ENCODE data around the gene PPIH.

DNA sequence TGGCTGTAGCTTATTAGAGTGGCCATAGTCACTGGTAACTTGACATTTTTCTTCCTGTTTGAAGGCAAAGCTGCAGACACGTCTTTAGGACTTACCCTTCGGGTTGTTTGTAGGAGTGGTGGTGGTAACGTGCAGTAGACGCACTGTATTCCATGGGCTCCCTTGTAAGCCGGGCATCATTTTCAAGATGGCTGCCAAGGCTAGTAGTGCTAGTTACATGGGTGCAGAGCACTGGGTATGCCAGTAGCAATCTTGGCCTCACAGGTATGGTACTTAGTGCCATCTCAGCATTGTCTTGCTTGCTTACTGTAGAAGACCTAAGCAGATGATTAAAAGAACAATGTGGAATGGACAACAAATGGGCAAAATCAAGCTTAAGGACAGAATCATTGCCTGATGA, 25.9 kb downstream of the PPIH start:
- TF ChIP-seq BHLHE40 (IDR thresholded peaks at IDR 0.05; ENCODE audit: borderline replicate concordance), result no peak
- TF ChIP-seq FOXA1 (IDR thresholded peaks at IDR 0.05), result no peak
- no peak for TF ChIP-seq FOXK2 (IDR thresholded peaks at IDR 0.05)
- no peak for TF ChIP-seq NFRKB (IDR thresholded peaks at IDR 0.05)
- no peak for TF ChIP-seq FOXM1 (IDR thresholded peaks at IDR 0.05; ENCODE audit: borderline replicate concordance)
- TF ChIP-seq SP1 (IDR thresholded peaks at IDR 0.05), result no peak
- TF ChIP-seq, protein P1, sequence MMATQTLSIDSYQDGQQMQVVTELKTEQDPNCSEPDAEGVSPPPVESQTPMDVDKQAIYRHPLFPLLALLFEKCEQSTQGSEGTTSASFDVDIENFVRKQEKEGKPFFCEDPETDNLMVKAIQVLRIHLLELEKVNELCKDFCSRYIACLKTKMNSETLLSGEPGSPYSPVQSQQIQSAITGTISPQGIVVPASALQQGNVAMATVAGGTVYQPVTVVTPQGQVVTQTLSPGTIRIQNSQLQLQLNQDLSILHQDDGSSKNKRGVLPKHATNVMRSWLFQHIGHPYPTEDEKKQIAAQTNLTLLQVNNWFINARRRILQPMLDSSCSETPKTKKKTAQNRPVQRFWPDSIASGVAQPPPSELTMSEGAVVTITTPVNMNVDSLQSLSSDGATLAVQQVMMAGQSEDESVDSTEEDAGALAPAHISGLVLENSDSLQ (IDR thresholded peaks at IDR 0.05), result no peak
- TF ChIP-seq L3MBTL2 (conservative IDR thresholded peaks at IDR 0.05), result no peak
- TF ChIP-seq HDGF (IDR thresholded peaks at IDR 0.05; ENCODE audit: borderline replicate concordance), result no peak
- TF ChIP-seq CTBP1 (IDR thresholded peaks at IDR 0.05; ENCODE audit: borderline replicate concordance), result no peak
- no peak for TF ChIP-seq SUZ12 (IDR thresholded peaks at IDR 0.05)
- no peak for TF ChIP-seq ARNT (IDR thresholded peaks at IDR 0.05)
- no peak for TF ChIP-seq ZNF384 (IDR thresholded peaks at IDR 0.05)
- TF ChIP-seq TARDBP (IDR thresholded peaks at IDR 0.05), result no peak
